Measurements from ENCODE around the gene DEAF1.

Gene DEAF1

DNA sequence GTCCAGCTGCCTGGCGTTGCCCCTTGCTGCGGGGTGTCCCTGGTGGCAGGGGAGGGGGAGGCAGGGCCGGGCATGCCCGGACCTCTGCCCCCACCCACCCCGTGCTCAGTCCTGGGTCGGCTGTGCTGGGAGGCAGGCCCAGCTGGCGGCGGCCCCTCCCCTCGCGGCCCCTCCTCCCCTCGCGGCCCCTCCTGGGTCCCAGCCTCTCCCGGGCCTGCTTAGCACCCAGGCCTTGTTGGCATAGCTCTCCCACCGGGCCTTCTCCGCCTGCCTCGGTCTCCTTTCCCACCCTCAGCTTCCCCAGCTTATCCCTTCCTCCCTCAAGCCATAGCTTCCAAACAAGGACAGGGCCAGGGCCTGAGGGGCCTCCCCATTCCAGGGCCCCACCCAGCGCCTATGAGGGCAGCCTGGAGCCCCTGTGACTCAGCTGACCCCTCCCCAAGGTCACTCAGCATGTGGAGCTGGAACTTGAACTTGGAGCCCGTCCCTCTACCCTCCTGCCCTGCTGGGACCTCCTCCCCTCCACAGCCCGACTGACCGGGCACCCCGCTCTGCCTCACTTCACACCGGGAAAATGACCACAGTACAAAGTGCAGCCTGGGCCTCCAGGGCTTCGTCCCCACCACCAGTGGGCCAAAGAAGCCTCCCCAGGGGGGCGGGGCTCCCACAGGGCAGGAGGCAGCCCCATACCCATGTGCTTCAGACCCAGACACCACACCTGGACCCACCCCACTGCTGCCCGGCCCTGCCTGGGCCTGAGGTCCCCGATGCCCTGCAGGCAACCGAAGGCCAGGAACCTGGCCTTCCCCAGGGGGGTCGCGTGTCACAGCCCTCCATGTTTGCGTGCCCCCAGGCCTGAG lies 12.2 kb upstream of the DEAF1 start:
- Mint-ChIP-seq H3K36me3 (no peaks in the 10 kb centered on the region), H3K4me1 (peaks cover 18% of the 10 kb centered on the region), H3K4me3 (peak overlapping the region; percentile 25), H3K9me3 (no peaks in the 10 kb centered on the region), H3K27ac (no peak overlapping the region)
- no peak for DNase-seq (ENCODE audit: low spot score in 2 of 2)
- ATAC-seq = no peak

GRCh38 chr11:706439-706956 lies 11.5 kb upstream of the DEAF1 start:
- ATAC-seq (peak; percentile 19), DNase-seq (ENCODE audit: low spot score in 2 of 2) (no peak)
- H3K4me3 Mint-ChIP-seq = no peak overlapping the region

GRCh38 chr11:705646-706438 lies 10.8 kb upstream of the DEAF1 start, which contains the start of gene EPS8L2:
Gene EPS8L2 (plus strand): TSS chr11:706231. CDS start chr11:709408, 3,177 bp downstream.
- H3K27ac Mint-ChIP-seq = no peak within 1 kb of the TSS
- peaks cover 9% of the 10 kb centered on the region for H3K36me3 Mint-ChIP-seq
- DNase-seq (ENCODE audit: low spot score in 2 of 2) = no peak
- H3K9me3 Mint-ChIP-seq = no peaks in the 10 kb centered on the region
- peak within 1 kb of the TSS; percentile 41 for H3K4me3 Mint-ChIP-seq
- peak; percentile 9 for ATAC-seq
- peaks cover 12% of the 10 kb centered on the region for H3K4me1 Mint-ChIP-seq

More at GRCh38 chr11:706439-706956, 11.5 kb upstream of the DEAF1 start:
- Mint-ChIP-seq H3K27ac (no peak overlapping the region), H3K4me1 (peaks cover 18% of the 10 kb centered on the region), H3K36me3 (peaks cover 2% of the 10 kb centered on the region), H3K9me3 (no peaks in the 10 kb centered on the region)

DNA sequence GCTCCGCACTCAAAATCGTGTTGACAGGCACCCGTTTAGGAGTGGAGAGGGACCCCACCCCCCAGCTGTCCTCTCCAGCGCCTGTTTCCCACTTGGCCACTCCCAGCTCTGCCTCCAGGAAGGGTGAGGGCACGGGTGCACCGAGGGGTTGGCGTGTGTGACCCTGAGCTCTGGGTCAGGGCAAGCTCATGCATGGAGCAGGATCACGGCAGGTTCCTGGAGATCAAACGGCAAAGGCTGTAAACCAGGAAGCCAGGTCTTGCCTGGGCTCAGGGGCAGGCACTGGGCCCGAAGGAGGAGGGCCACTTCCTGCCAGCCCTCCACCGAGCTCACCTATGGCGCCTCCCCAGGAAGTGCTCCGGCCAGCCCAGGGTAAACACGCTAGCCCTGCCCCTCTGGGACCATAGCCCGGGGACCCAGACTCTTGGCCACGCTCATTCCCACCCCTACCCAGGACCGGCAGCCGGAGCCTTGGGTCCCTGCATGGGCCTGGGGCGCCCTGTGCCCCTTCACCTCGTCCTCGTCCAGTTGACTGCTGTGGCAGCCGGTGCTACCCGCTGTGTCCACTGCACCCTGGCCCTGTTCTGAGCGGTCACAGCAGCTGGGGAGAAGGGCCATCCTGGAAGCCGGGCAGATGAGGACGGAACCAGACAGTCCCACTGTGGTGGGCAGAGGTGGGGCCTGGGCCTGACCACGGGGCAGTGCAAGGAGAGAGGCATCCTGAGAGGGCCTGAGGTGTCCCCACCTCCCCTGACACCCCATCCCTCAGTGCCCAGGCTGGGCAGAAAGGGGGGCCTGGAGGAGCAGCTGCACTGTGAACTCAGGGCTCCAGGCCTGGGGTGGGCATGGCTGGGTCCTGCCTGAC lies 10.0 kb upstream of the DEAF1 start:
- Mint-ChIP-seq H3K4me1 (peaks cover 5% of the 10 kb centered on the region), H3K36me3 (peaks cover 12% of the 10 kb centered on the region), H3K27ac (no peak overlapping the region), H3K9me3 (no peaks in the 10 kb centered on the region), H3K4me3 (peak overlapping the region; percentile 41)
- ATAC-seq = no peak
- no peak for DNase-seq (ENCODE audit: low spot score in 2 of 2)

DNA sequence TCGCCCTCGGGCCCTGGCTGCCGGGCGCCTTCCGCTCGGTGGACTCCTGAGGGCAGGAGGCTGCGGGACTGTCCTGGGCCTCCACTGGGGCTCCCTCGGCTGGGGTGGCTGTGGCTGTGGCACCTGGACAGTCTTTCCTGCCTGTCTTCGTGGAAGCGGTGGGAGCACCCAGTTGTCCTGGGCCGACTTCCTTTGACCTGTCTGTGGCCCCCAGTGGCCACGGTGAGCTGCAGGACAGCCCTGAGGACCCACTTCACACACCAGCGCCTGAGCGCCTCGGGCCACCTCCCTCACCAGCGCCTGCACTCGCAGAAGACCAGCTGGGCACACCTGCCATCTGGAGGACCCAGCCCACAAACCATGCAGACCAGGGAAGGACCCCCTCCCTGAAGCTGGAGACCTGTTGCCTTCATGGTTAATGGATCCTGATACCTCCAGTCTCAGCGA lies 9.2 kb upstream of the DEAF1 start:
- Mint-ChIP-seq H3K4me3 (no peak overlapping the region), H3K4me1 (peaks cover 5% of the 10 kb centered on the region), H3K36me3 (peaks cover 12% of the 10 kb centered on the region), H3K27ac (no peak overlapping the region), H3K9me3 (no peaks in the 10 kb centered on the region)
- ATAC-seq (no peak), DNase-seq (ENCODE audit: low spot score in 2 of 2) (no peak)

DNA sequence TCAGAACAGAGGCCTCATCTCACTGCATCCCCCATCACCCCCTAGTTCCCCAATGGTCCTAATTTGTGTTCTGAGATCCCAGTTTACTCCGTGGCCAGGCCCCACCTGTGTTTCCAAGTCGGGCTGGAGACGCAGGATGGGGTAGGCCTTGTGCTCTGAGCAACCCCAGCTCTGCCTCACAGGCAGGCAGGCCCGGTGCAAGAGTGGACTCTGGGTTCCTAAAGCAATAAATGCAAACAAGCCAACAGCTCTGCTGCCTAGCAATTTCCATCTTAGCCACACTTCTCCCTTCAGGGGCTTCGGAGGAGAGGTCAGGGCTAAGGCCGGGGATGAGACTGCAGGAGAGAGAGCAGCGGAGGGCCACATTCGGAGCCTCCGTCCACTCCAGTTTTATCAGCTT lies 8.5 kb upstream of the DEAF1 start:
- H3K4me1 Mint-ChIP-seq = peaks cover 5% of the 10 kb centered on the region
- DNase-seq (ENCODE audit: low spot score in 2 of 2) (no peak), ATAC-seq (no peak)
- peaks cover 12% of the 10 kb centered on the region for H3K36me3 Mint-ChIP-seq
- H3K27ac Mint-ChIP-seq = no peak overlapping the region
- H3K4me3 Mint-ChIP-seq = no peak overlapping the region
- H3K9me3 Mint-ChIP-seq = no peaks in the 10 kb centered on the region

GRCh38 chr11:702462-703461 lies 7.7 kb upstream of the DEAF1 start:
- H3K36me3 Mint-ChIP-seq = peaks cover 12% of the 10 kb centered on the region
- peaks cover 11% of the 10 kb centered on the region for H3K4me1 Mint-ChIP-seq
- DNase-seq (ENCODE audit: low spot score in 2 of 2) (no peak), ATAC-seq (peak; percentile 65)
- peak overlapping the region; percentile 58 for H3K27ac Mint-ChIP-seq
- H3K9me3 Mint-ChIP-seq = no peaks in the 10 kb centered on the region
- no peak overlapping the region for H3K4me3 Mint-ChIP-seq

GRCh38 chr11:701741-702461 lies 6.9 kb upstream of the DEAF1 start:
- H3K36me3 Mint-ChIP-seq = peaks cover 12% of the 10 kb centered on the region
- H3K9me3 Mint-ChIP-seq = no peaks in the 10 kb centered on the region
- no peak overlapping the region for H3K27ac Mint-ChIP-seq
- H3K4me1 Mint-ChIP-seq = peaks cover 18% of the 10 kb centered on the region
- ATAC-seq (no peak), DNase-seq (ENCODE audit: low spot score in 2 of 2) (no peak)
- no peak overlapping the region for H3K4me3 Mint-ChIP-seq

DNA sequence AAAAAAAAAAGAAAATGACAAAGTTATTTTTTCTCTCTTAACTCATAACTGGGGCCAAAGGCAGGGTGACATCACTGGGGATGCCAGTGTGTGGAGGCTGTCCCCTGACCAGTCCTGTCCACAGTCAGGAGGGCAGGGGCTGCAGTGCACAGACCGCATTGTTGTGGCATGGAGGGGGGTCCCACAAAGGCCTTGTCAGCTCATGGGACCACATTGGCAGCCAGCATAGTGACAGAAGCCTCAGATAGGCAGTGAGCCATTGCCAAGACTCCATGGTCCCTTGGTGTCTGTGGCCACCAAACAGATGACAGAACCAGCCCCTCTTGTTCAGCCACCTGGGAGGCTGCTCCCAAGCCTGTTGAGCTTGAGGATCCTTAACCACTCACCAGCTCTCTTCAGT lies 4.7 kb upstream of the DEAF1 start:
- H3K4me1 Mint-ChIP-seq = peaks cover 19% of the 10 kb centered on the region
- H3K36me3 Mint-ChIP-seq = peaks cover 18% of the 10 kb centered on the region
- H3K9me3 Mint-ChIP-seq = no peaks in the 10 kb centered on the region
- H3K4me3 Mint-ChIP-seq = no peak overlapping the region
- no peak for ATAC-seq
- H3K27ac Mint-ChIP-seq = no peak overlapping the region
- no peak for DNase-seq (ENCODE audit: low spot score in 2 of 2)

DNA sequence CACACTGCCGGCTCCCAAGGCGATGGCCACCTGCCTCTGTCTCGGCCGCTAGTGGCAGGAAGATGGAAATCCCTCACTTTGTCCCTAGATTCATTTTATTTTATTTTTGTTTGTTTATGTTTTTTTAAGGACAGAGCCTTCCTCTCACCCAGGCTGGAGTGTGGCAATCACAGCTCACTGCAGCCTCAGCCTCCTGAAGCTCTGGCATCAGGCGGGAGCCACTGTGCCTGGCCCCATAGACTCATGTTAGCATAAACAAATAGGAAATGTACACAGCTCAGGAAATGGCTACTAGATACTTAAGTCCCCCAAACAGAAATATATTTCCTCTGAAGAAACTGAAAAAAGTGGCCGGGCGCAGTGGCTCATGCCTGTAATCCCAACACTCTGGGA lies 4.1 kb upstream of the DEAF1 start:
- H3K36me3 Mint-ChIP-seq = peaks cover 19% of the 10 kb centered on the region
- H3K27ac Mint-ChIP-seq = no peak overlapping the region
- no peaks in the 10 kb centered on the region for H3K9me3 Mint-ChIP-seq
- ATAC-seq (no peak), DNase-seq (ENCODE audit: low spot score in 2 of 2) (no peak)
- no peak overlapping the region for H3K4me3 Mint-ChIP-seq
- peaks cover 19% of the 10 kb centered on the region for H3K4me1 Mint-ChIP-seq

DNA sequence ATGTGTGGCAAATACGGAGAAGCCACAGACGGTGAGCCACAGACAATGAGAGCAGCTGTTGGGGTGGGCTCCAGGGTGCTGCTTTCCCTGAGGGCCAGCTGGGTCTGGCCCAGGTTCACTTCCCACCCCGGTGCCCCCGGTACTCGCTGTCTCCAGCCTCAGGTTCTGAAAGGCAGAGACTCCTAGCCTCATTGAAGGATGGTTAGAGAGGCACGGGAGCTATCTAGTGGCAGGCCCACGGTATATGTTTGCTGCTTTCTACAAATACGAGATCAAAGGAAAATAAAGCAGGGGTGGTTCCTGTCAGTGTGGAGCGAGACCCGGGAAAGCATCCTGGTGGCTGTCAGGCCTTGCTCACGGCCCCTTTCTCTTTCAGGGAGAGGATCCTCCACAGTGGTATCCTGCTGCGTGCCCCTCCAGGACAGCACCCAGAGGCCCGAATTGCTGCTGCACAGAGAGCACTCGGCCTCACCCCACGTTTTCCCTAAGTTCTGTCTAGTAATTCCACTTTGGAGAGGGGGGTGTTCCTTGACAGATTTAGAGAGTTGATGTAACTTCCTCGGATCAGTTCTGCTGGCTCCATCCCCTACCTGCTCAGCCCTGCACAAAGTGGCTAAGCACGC lies 3.6 kb upstream of the DEAF1 start:
- Mint-ChIP-seq H3K4me3 (no peak overlapping the region), H3K36me3 (peaks cover 24% of the 10 kb centered on the region), H3K27ac (peak overlapping the region; percentile 43), H3K4me1 (peaks cover 23% of the 10 kb centered on the region), H3K9me3 (no peaks in the 10 kb centered on the region)
- ATAC-seq = no peak
- no peak for DNase-seq (ENCODE audit: low spot score in 2 of 2)

- Mint-ChIP-seq H3K9me3 (no peaks in the 10 kb centered on the region), H3K27ac (peak overlapping the region; percentile 43), H3K36me3 (peaks cover 29% of the 10 kb centered on the region), H3K4me1 (peaks cover 31% of the 10 kb centered on the region), H3K4me3 (peak overlapping the region; percentile 85)
- ATAC-seq (no peak), DNase-seq (ENCODE audit: low spot score in 2 of 2) (no peak)
These were observed 2.8 kb upstream of the DEAF1 start for GRCh38 chr11:697811-698311.

DNA sequence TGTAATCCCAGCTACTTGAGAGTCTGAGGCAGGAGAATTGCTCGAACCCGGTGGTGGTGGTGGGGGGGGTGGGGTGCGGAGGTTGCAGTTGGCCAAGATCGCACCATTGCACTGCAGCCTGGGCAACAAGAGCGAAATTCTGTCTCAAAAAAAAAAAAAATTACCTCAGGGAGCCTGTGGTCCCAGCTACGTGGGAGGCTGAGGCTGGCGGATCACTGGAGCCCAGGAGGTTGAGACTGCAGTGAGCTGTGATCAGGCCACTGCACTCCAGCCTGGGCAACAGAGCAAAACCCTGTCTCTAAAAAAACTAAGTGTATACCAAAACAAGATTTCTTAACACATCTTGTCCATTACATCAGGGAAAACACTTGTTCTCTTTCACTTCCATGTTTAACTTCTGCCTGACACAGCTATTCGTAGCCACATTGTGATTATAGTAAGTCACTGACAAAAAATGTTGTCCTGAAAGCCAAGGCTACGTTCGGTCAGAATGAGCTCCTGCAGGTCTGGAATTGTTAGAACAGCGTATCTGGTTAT lies 2.0 kb upstream of the DEAF1 start:
- peak overlapping the region; percentile 99 for H3K27ac Mint-ChIP-seq
- peaks cover 38% of the 10 kb centered on the region for H3K4me1 Mint-ChIP-seq
- peaks cover 29% of the 10 kb centered on the region for H3K36me3 Mint-ChIP-seq
- DNase-seq (ENCODE audit: low spot score in 2 of 2) (no peak), ATAC-seq (no peak)
- H3K4me3 Mint-ChIP-seq = peak overlapping the region; percentile 85
- no peaks in the 10 kb centered on the region for H3K9me3 Mint-ChIP-seq

Data from stimulated activated effector memory CD8-positive, alpha-beta T cell treated with anti-CD3 and anti-CD28 coated beads, Interleukin-12 subunit alpha, Interleukin-12 subunit beta, amount 100 ng/mL, for 72 hours (primary cell).